HG02642 (cell line): Measurements from ENCODE around the gene PPDPF.
"Not testable (repeated sequence)": the region's sequence is repeated elsewhere in the genome, so short reads cannot be mapped to it uniquely, and the experiment has no call there.

ENCODE experiments used
- ATAC-seq: cut with Tn5 transposase; IDR thresholded peaks from one replicate; pipeline ENCODE4 v1.9.1; 2021; ENCODE audit warnings: mild to moderate bottlenecking; ENCODE audit not compliant: unreplicated experiment, poor library complexity

The PPDPF gene

GRCh38 chr20:63547725-63548480, 27.3 kb downstream of the PPDPF start, which contains the start of gene SRMS:
SRMS (minus strand) TSS chr20:63547749; CDS start chr20:63547463, 286 bp downstream.
- ATAC-seq = no peak

- ATAC-seq = no peak
Measured at GRCh38 chr20:63548542-63548941, 28.0 kb downstream of the PPDPF start.

- no peak for ATAC-seq
Measured at GRCh38 chr20:63549019-63549418, 28.5 kb downstream of the PPDPF start.

- no peak for ATAC-seq
Measured at GRCh38 chr20:63549679-63550282, 29.2 kb downstream of the PPDPF start.

- no peak for ATAC-seq
Measured at GRCh38 chr20:63551068-63551467, 30.5 kb downstream of the PPDPF start.

GRCh38 chr20:63552481-63553249, 32.1 kb downstream of the PPDPF start:
- peak; percentile 26 for ATAC-seq

- ATAC-seq = peak; percentile 42
Measured at GRCh38 chr20:63553251-63553932, 32.8 kb downstream of the PPDPF start.

- ATAC-seq = peak; percentile 24
Measured at GRCh38 chr20:63553933-63554290, 33.3 kb downstream of the PPDPF start, which contains the start of gene FNDC11. FNDC11 (plus strand) TSS chr20:63554159; CDS start chr20:63555664, 1,505 bp downstream.

GRCh38 chr20:63554361-63555278, 34.1 kb downstream of the PPDPF start:
- no peak for ATAC-seq

- ATAC-seq = no peak
Measured at GRCh38 chr20:63555661-63556381, 35.3 kb downstream of the PPDPF start.

- ATAC-seq = no peak
Measured at GRCh38 chr20:63556873-63557478, 36.4 kb downstream of the PPDPF start.

GRCh38 chr20:63557481-63557891, 36.9 kb downstream of the PPDPF start:
- no peak for ATAC-seq

GRCh38 chr20:63558804-63559484, 38.4 kb downstream of the PPDPF start:
- no peak for ATAC-seq

GRCh38 chr20:63559485-63560332, 39.1 kb downstream of the PPDPF start:
- not testable (repeated sequence) for ATAC-seq

- ATAC-seq = no peak
Measured at GRCh38 chr20:63560333-63560805, 39.8 kb downstream of the PPDPF start.

GRCh38 chr20:63560856-63561609, 40.5 kb downstream of the PPDPF start:
- no peak for ATAC-seq
